Hepatocyte (in vitro differentiated cells): ENCODE results near the gene MOV10. TPM values are rescaled to one million over a fixed set of nuclear protein-coding genes. Genes with fewer than 3 reads are reported as not detected.
"Not testable (repeated sequence)": the region's sequence is repeated elsewhere in the genome, so short reads cannot be mapped to it uniquely, and the experiment has no call there.

Source experiments
- DNase-seq: peaks from one replicate; pipeline ENCODE4 v3.0.0-alpha.2; 2016; ENCODE audit warnings: low spot score
- H2AFZ ChIP-seq: fragments of 200-600 bp; sonication (generic); 2 replicates; pipeline ENCODE4 v1.6.0; 2016; ENCODE audit warnings: antibody characterized with exemption, mild to moderate bottlenecking
- H3K27ac ChIP-seq: fragments of 200-600 bp; sonication (generic); 2 replicates; pipeline ENCODE4 v1.5.1; 2016; ENCODE audit warnings: mild to moderate bottlenecking
- H3K27me3 ChIP-seq: fragments of 200-600 bp; sonication (generic); 2 replicates; pipeline ENCODE4 v1.6.1; 2016
- H3K36me3 ChIP-seq: fragments of 200-600 bp; sonication (generic); replicated peaks from 2 replicates; pipeline ENCODE4 v1.5.1; 2016; ENCODE audit warnings: low read depth; ENCODE audit not compliant: insufficient read depth
- H3K4me1 ChIP-seq: fragments of 200-600 bp; sonication (generic); 2 replicates; pipeline ENCODE4 v1.5.1; 2016; ENCODE audit warnings: mild to moderate bottlenecking, moderate library complexity; ENCODE audit not compliant: insufficient read depth
- H3K4me2 ChIP-seq: fragments of 200-600 bp; sonication (generic); 2 replicates; pipeline ENCODE4 v1.6.0; 2016
- H3K4me3 ChIP-seq: fragments of 200-600 bp; sonication (generic); 2 replicates; pipeline ENCODE4 v1.5.1; 2016; ENCODE audit warnings: mild to moderate bottlenecking
- H3K79me2 ChIP-seq: fragments of 200-600 bp; sonication (generic); 2 replicates; pipeline ENCODE4 v1.6.0; 2017; ENCODE audit warnings: mild to moderate bottlenecking
- H3K9me2 ChIP-seq: fragments of 200-600 bp; sonication (generic); replicated peaks from 2 replicates; pipeline ENCODE4 v1.6.0; 2017; ENCODE audit warnings: mild to moderate bottlenecking; ENCODE audit not compliant: insufficient read depth
- H3K9me3 ChIP-seq: fragments of 200-600 bp; sonication (generic); 2 replicates; pipeline ENCODE4 v1.5.1; 2016; ENCODE audit warnings: low read depth, mild to moderate bottlenecking
- H4K20me1 ChIP-seq: fragments of 200-600 bp; sonication (generic); 2 replicates; pipeline ENCODE4 v1.6.0; 2016; ENCODE audit warnings: mild to moderate bottlenecking; ENCODE audit not compliant: insufficient read depth, poor library complexity, severe bottlenecking
- CTCF ChIP-seq: fragments of 200-600 bp; sonication (generic); IDR thresholded peaks from 2 replicates; pipeline ENCODE4 v1.5.1; 2016; ENCODE audit warnings: antibody characterized with exemption, mild to moderate bottlenecking; ENCODE audit not compliant: poor library complexity
- EZH2 ChIP-seq: fragments of 200-600 bp; sonication (generic); IDR thresholded peaks from 2 replicates; pipeline ENCODE4 v1.6.1; 2016; ENCODE audit warnings: antibody characterized with exemption, mild to moderate bottlenecking, borderline replicate concordance
- EZH2phosphoT487 ChIP-seq: fragments of 200-600 bp; sonication (generic); IDR thresholded peaks from one replicate; pipeline ENCODE4 v1.6.1; 2018; ENCODE audit warnings: antibody characterized with exemption, mild to moderate bottlenecking, low read depth, moderate library complexity; ENCODE audit not compliant: unreplicated experiment, severe bottlenecking
- WGBS: methylation state at CpG from one replicate; pipeline ENCODE4 v1.1.6; 2016; ENCODE audit warnings: low lambda C conversion rate; ENCODE audit errors: missing lambda C conversion rate; 5-methylcytosine and 5-hydroxymethylcytosine counted together
- polyA plus RNA-seq: library from polyadenylated mRNA; unstranded; fragments of >200 nt; fragmentation: Nextera tagmentation; extraction: Ambion mirVana; gene quantifications from 2 replicates; pipeline ENCODE4 v1.2.1, GENCODE V29; 2016
- total RNA-seq: library from RNA; depleted of rRNA; stranded (reverse); fragments of >200 nt; gene quantifications from 2 replicates; pipeline ENCODE4 v1.2.3, GENCODE V29; 2014

The MOV10 gene
- total and polyA plus RNA-seq, 2 experiments from 2014 or later = 98.2 to 133 TPM

GRCh38 chr1:112719706-112720105 is 45.2 kb downstream of the MOV10 start:
- H4K20me1 ChIP-seq = no peaks in the 10 kb centered on the region
- DNase-seq = no peak
- H3K4me1 ChIP-seq = peaks cover 16% of the 10 kb centered on the region
- 96% methylated on average over 2 of the region's 2 CpGs for WGBS
- no peak overlapping the region for H3K4me3 ChIP-seq
- no peaks in the 10 kb centered on the region for H3K27me3 ChIP-seq
- H2AFZ ChIP-seq = no peak overlapping the region
- H3K36me3 ChIP-seq = no peaks in the 10 kb centered on the region
- no peaks in the 10 kb centered on the region for H3K79me2 ChIP-seq
- no peaks in the 10 kb centered on the region for H3K9me2 ChIP-seq
- TF ChIP-seq EZH2 (no peak), CTCF (no peak), EZH2phosphoT487 (no peak)
- H3K9me3 ChIP-seq = no peaks in the 10 kb centered on the region
- H3K4me2 ChIP-seq = no peak overlapping the region
- no peak overlapping the region for H3K27ac ChIP-seq

DNA sequence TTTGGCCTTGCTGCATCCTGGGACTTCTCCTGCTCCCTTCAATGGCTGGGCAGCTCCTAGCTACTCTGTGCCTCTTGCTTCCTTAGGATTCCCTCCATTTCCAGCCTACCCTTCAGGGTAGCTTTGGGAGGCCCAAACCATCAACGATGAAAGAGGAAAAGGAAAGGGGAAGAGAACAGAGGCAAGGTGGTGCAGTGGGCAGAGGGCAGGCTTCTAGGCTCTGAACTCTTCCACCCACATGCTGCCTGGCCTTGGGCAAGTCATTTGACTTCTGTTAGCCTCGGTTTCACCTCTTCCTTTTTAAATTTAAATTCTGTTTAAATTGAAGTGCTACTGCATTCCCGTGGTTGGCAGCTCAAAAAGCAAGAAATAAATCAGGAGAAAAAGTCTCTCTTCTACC is 46.3 kb downstream of the MOV10 start:
- TF ChIP-seq CTCF (no peak), EZH2phosphoT487 (no peak), EZH2 (no peak)
- H2AFZ ChIP-seq = no peak overlapping the region
- no peak for DNase-seq
- H3K9me2 ChIP-seq = no peaks in the 10 kb centered on the region
- no peak overlapping the region for H3K4me2 ChIP-seq
- no peaks in the 10 kb centered on the region for H3K79me2 ChIP-seq
- 93% methylated on average over 3 of the region's 3 CpGs for WGBS
- no peaks in the 10 kb centered on the region for H3K27me3 ChIP-seq
- no peaks in the 10 kb centered on the region for H3K9me3 ChIP-seq
- no peaks in the 10 kb centered on the region for H3K36me3 ChIP-seq
- no peak overlapping the region for H3K27ac ChIP-seq
- no peaks in the 10 kb centered on the region for H4K20me1 ChIP-seq
- no peak overlapping the region for H3K4me3 ChIP-seq
- peaks cover 15% of the 10 kb centered on the region for H3K4me1 ChIP-seq

GRCh38 chr1:112721294-112721693 is 46.8 kb downstream of the MOV10 start:
- DNase-seq, H3K9me2 ChIP-seq, H2AFZ ChIP-seq, H3K4me3 ChIP-seq, H3K4me2 ChIP-seq, H4K20me1 ChIP-seq, H3K27ac ChIP-seq, H3K9me3 ChIP-seq, H3K36me3 ChIP-seq, H3K79me2 ChIP-seq, H3K27me3 ChIP-seq: not testable (repeated sequence)
- WGBS = 96% methylated on average over 2 of the region's 2 CpGs
- peaks cover 13% of the 10 kb centered on the region for H3K4me1 ChIP-seq

- no peaks in the 10 kb centered on the region for H3K27me3 ChIP-seq
- peak overlapping the region; percentile 64 for H3K27ac ChIP-seq
- peak overlapping the region; percentile 77 for H3K4me2 ChIP-seq
- TF ChIP-seq EZH2 (no peak), EZH2phosphoT487 (no peak), CTCF (no peak)
- H3K9me3 ChIP-seq = no peaks in the 10 kb centered on the region
- WGBS = 75% methylated on average over 10 of the region's 10 CpGs
- no peak overlapping the region for H3K4me3 ChIP-seq
- H2AFZ ChIP-seq = no peak overlapping the region
- H3K9me2 ChIP-seq = no peaks in the 10 kb centered on the region
- H3K79me2 ChIP-seq = no peaks in the 10 kb centered on the region
- no peaks in the 10 kb centered on the region for H4K20me1 ChIP-seq
- H3K4me1 ChIP-seq = peaks cover 13% of the 10 kb centered on the region
- H3K36me3 ChIP-seq = no peaks in the 10 kb centered on the region
- no peak for DNase-seq
Observed at GRCh38 chr1:112721966-112722524, 47.6 kb downstream of the MOV10 start.
